NCI-H2081 treated with DMSO at 0.1 percent for 48 hours (cell line): ENCODE data around the gene BAG1.

Experiments used
- DNase-seq: peaks from one replicate; lab custom pipeline; 2025; lab: John Stamatoyannopoulos, UW

Gene BAG1

GRCh38 chr9:33264473-33265177 is at the start of gene BAG1, which contains the start of gene CHMP5:
BAG1 (minus strand) TSS chr9:33264708.
CHMP5 (plus strand) TSS chr9:33265049; CDS start chr9:33265079, 30 bp downstream.
- peak; percentile 96 for DNase-seq

GRCh38 chr9:33311953-33312352 is 47.4 kb upstream of the BAG1 start:
- no peak for DNase-seq

DNA sequence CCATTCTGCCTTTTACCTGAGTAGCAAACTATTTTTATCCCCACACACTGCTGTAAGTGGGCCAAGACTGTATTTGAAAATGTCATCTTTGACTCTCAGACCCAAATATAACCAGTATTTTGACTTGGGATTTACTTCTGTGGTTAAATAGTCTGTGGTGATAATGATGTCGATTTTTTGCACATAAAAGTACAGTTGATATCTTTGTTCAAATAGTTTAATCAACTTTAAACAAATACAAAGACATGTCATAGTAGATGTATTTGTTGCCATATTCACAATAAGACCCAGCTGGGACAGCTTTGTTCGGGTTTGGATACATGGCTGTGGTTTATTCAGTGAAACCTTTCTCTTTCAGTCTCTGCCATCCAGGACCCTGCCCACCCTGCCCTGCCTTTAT is 46.2 kb upstream of the BAG1 start:
- no peak for DNase-seq

DNA sequence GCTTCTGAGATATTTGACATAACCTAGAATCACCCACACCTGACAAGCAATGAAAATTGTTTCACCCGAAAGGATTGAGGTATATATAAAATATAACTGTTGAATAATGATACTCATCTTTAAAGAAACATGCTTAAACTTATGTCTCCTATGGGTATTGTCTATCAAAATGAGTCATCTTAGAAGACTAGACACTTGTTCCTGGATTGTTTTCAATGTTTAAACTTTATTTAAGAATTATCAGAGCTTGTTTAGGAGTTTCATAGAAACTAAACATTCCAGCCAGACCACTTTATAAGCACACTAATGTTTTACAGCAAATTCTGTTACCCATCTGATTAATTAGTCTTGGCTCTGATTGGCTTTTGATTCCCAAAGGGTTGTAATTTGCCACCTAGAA is 45.4 kb upstream of the BAG1 start:
- no peak for DNase-seq

GRCh38 chr9:33307067-33307466 is 42.6 kb upstream of the BAG1 start:
- DNase-seq = no peak

DNA sequence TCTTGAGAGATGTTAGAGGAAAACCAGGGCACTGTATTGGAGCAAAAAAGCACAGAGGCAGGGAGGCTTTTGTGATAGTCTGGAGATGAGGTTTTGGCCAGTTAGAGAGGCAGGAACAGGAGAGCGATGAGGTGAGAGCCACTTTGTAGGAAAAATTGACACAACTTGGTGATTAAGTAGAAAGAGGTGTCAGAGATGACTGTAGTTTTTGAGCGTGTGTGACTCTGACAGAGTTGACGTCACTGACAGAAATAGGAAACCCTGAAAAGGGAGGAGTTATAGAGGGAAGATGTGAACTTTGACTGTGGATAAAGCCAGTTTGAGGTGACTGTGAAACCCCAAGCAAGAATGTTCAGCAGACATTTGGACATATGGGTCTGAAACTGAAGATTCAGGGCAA is 41.5 kb upstream of the BAG1 start:
- DNase-seq = no peak

GRCh38 chr9:33304362-33304761 is 39.9 kb upstream of the BAG1 start:
- DNase-seq = no peak

DNA sequence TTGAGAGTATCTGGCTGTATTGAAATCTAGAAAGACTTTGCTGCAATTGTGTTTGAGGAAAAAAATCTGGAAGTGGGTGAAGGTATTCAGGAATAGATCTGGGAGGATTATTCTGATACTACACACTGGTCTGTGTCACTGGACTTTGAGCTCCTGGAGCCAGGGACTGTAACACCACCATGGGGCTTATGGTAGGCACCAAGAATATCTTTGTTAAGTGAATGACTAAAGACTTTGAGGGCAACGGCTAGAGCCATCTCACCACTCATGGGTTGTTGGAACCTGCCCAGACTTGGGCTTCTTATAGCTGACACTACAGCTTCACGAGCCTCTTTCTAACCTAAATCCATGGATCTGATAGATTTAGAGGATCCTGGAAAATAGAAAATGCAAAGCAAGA is 36.0 kb upstream of the BAG1 start:
- DNase-seq = no peak

- no peak for DNase-seq
Measured at GRCh38 chr9:33297432-33297831, 32.9 kb upstream of the BAG1 start.

- no peak for DNase-seq
Measured at GRCh38 chr9:33295571-33295970, 31.1 kb upstream of the BAG1 start.

- DNase-seq = no peak
Measured at GRCh38 chr9:33294670-33295432, 30.3 kb upstream of the BAG1 start.

GRCh38 chr9:33293782-33294181 is 29.3 kb upstream of the BAG1 start:
- DNase-seq = no peak

GRCh38 chr9:33291901-33292300 is 27.4 kb upstream of the BAG1 start:
- DNase-seq = no peak

DNA sequence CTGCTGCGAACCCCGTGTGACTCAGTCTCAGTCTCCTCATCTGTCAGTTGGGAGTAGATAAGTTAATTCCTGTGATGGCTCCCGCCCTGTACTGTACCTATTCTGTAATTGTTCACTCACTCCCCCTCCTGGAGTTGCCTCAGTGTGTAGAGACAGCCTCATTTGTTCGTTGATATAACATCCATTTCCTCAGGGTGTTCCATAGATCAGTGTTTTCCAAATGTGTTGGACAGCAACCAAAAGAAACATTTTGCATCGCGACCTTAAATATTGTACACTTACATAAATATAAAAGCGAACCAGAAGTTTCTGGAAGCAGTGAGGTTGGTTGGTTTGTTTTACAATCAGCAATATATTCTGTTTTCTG is 26.5 kb upstream of the BAG1 start:
- no peak for DNase-seq

- peak; percentile 89 for DNase-seq
Measured at GRCh38 chr9:33290247-33291030, 25.9 kb upstream of the BAG1 start, which contains the start of gene NFX1. NFX1 (plus strand) TSS chr9:33290516; CDS start chr9:33290573, 57 bp downstream.

DNA sequence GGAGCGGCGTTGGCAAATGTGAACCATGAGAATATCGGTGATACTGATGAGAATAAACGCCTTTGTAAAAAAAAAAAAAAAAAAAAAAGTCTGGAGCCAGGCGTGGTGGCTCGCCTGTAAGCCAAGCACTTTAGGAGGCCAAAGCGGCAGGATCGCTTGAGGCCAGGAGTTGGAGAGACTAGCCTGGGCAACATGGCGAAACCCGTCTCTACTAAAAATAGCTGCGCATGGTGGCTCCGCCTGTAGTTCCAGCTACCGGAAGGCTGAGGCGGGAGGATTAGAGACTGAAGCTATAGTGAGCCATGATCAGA is 25.4 kb upstream of the BAG1 start:
- no peak for DNase-seq

DNA sequence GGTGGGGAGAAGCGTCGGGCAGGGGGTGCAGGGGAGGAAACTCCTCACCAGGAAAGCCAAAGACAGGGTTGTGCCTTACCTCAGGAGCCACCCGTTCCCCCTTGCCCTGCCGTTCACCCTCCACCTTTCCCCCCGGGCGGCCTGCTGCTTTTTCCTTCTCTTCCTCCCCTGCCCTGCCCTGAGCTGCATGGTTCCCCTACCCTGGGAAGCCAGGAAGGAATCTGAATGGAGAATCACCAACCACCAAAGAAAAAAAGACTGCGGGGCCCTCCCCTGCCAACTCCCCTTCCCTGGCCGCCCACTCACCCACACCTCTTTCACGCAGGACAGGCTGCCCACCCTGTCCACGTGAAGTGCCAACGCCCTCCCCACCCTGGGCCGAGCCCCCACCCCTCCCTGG is 25.0 kb upstream of the BAG1 start:
- no peak for DNase-seq

DNA sequence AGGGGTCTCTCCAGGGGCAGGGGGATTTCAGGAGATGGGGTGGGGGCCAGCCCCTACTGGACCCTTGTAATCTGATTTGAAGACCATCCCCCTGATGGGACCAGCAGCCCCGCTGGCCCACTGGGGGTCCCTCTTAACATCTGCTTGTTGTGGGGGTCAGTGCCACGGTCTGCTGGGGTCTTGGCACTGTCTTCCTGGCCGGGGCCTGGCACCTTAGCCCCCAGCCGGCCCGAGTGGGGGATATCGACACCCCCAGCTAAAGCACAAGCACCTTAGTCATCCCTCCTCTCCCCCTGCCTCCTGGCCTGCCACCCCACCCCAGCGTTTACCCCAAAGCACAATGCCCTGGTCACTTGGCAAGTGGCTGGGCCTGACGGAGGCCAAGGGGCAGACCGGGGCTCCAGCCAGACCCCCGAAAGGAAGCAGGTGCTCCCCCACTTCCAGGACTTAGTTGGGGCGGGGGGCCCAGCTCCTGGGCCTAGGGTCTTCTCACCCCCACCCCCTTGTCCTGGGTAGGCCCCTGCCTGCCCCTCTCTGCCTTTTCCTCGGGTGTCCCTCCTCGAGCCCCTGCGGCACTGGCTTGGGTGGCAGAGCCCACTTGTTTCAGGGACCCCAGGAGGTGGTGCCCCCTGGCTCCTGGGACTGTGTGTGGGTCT is 24.4 kb upstream of the BAG1 start:
- no peak for DNase-seq

GRCh38 chr9:33288235-33288634 is 23.7 kb upstream of the BAG1 start:
- no peak for DNase-seq

- DNase-seq = peak; percentile 38
Measured at GRCh38 chr9:33287087-33287490, 22.6 kb upstream of the BAG1 start.

DNA sequence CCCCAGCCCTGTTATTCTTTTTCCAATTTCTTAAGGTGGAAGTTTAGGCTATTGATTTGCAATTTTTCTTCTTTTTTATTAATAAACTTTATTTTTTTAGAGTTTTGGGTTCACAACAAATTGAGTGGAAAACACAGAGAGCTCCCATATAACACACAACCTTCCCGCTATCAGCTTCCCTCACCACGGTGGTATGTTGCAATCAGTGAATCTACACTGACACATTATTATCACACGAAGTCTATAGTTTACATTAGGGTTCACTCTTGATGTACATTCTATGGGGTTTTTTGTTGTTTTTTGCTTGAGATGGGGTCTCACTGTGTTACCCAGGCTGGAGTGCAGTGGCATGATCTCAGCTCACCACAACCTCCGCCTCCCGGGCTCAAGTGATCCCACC is 21.0 kb upstream of the BAG1 start:
- no peak for DNase-seq

- DNase-seq = no peak
Measured at GRCh38 chr9:33277484-33277883, 13.0 kb upstream of the BAG1 start.

GRCh38 chr9:33273972-33274328 is 9.4 kb upstream of the BAG1 start:
- no peak for DNase-seq
